IMR-90 (cell line): ENCODE results near the gene SEMA4F. TPM values are rescaled to one million over a fixed set of nuclear protein-coding genes. Genes with fewer than 3 reads are reported as not detected.

Source experiments
- ATAC-seq: fragments of 200-7000 bp; cut with Tn5 transposase; 2 replicates; pipeline ENCODE4 v1.9.1; 2020; ENCODE audit warnings: low read depth, mild to moderate bottlenecking, moderate library complexity
- BruUV-seq: library from RNA; stranded (reverse); fragments of 400-500 nt; replicated peaks from 2 replicates; lab custom pipeline; 2021; lab: Mats Ljungman, UMichigan
- CTCF ChIA-PET: fragments of 300-600 bp; formaldehyde crosslinking; extraction: SDS; loops from one replicate; lab custom pipeline; 2021; ENCODE audit warnings: antibody characterized with exemption; lab: Yijun Ruan, JAX
- POLR2A ChIA-PET: fragments of 300-600 bp; sonication (Branson Sonifier 250); formaldehyde crosslinking; loops from one replicate; lab custom pipeline; 2022; ENCODE audit warnings: antibody characterized with exemption; ENCODE audit not compliant: unreplicated experiment; lab: Charles Lee
- DNase-seq: peaks from one replicate; pipeline ENCODE4 v3.0.0; 2013
- H2AFZ ChIP-seq: replicated peaks from 2 replicates; pipeline ENCODE3; 2013; ENCODE audit warnings: low read length, mild to moderate bottlenecking; ENCODE audit not compliant: poor library complexity
- H2AK5ac ChIP-seq: 2 replicates; pipeline ENCODE4 v1.6.1; 2013; ENCODE audit warnings: low read depth, low read length, inconsistent platforms
- H2AK9ac ChIP-seq: replicated peaks from 2 replicates; pipeline ENCODE3; 2013; ENCODE audit warnings: mild to moderate bottlenecking, low read depth, low read length, moderate library complexity; ENCODE audit not compliant: poor library complexity
- H2BK120ac ChIP-seq: 2 replicates; pipeline ENCODE4 v1.6.1; 2013; ENCODE audit warnings: low read depth, low read length, inconsistent platforms
- H2BK15ac ChIP-seq: 3 replicates; pipeline ENCODE4 v1.6.1; 2013; ENCODE audit warnings: low read depth, low read length, inconsistent platforms
- H2BK20ac ChIP-seq: 2 replicates; pipeline ENCODE4 v1.6.1; 2013; ENCODE audit warnings: low read depth, mild to moderate bottlenecking, inconsistent platforms, low read length, moderate library complexity
- H2BK5ac ChIP-seq: 2 replicates; pipeline ENCODE4 v1.6.1; 2013; ENCODE audit warnings: mild to moderate bottlenecking, low read depth, low read length, inconsistent platforms; ENCODE audit not compliant: poor library complexity, severe bottlenecking
- H3K14ac ChIP-seq: replicated peaks from 2 replicates; pipeline ENCODE4 v1.6.1; 2013; ENCODE audit warnings: low read depth, low read length, inconsistent platforms
- H3K18ac ChIP-seq: 2 replicates; pipeline ENCODE4 v1.6.1; 2013; ENCODE audit warnings: low read depth, low read length, control low read depth
- H3K23ac ChIP-seq: 2 replicates; pipeline ENCODE4 v1.6.1; 2013; ENCODE audit warnings: low read depth, low read length, inconsistent platforms
- H3K27ac ChIP-seq: 2 replicates; pipeline ENCODE4 v1.5.1; 2013; ENCODE audit warnings: mild to moderate bottlenecking, control low read depth, low read length; ENCODE audit not compliant: insufficient read depth
- H3K27me3 ChIP-seq: 2 replicates; pipeline ENCODE4 v1.6.1; 2013; ENCODE audit warnings: low read length; ENCODE audit not compliant: control insufficient read depth, insufficient read depth
- H3K36me3 ChIP-seq: 2 replicates; pipeline ENCODE4 v1.6.1; 2013; ENCODE audit warnings: low read length, mixed read lengths; ENCODE audit not compliant: control insufficient read depth, insufficient read depth
- H3K4ac ChIP-seq: 2 replicates; pipeline ENCODE4 v1.6.1; 2013; ENCODE audit warnings: low read depth, low read length, inconsistent platforms
- H3K4me1 ChIP-seq: 2 replicates; pipeline ENCODE4 v1.6.1; 2013; ENCODE audit warnings: low read length, mixed read lengths; ENCODE audit not compliant: control insufficient read depth, insufficient read depth
- H3K4me2 ChIP-seq: 2 replicates; pipeline ENCODE4 v1.6.1; 2013; ENCODE audit warnings: low read depth, mild to moderate bottlenecking, control low read depth, low read length, moderate library complexity
- H3K4me3 ChIP-seq: 2 replicates; pipeline ENCODE4 v1.5.1; 2013; ENCODE audit warnings: low read depth, mild to moderate bottlenecking, control low read depth, low read length, moderate library complexity; ENCODE audit not compliant: insufficient read depth
- H3K56ac ChIP-seq: 2 replicates; pipeline ENCODE4 v1.6.1; 2013; ENCODE audit warnings: low read length, inconsistent platforms; ENCODE audit not compliant: insufficient read depth; ENCODE audit errors: extremely low read depth
- H3K79me1 ChIP-seq, 2 experiments: 2 replicates each; pipeline ENCODE4 v1.6.1; 2013; ENCODE audit warnings: low read length in 2 of 2, inconsistent platforms in 1 of 2, low read depth in 1 of 2
- H3K9ac ChIP-seq: 2 replicates; pipeline ENCODE4 v1.6.1; 2013; ENCODE audit warnings: low read depth, low read length, control low read depth
- H3K9me1 ChIP-seq: 2 replicates; pipeline ENCODE4 v1.6.1; 2013; ENCODE audit warnings: low read length, inconsistent platforms; ENCODE audit not compliant: insufficient read depth
- H3K9me3 ChIP-seq: 2 replicates; pipeline ENCODE4 v1.6.1; 2013; ENCODE audit warnings: low read length; ENCODE audit not compliant: control insufficient read depth, insufficient read depth
- H4K20me1 ChIP-seq: 2 replicates; pipeline ENCODE4 v1.6.1; 2013; ENCODE audit warnings: low read length, inconsistent platforms; ENCODE audit not compliant: insufficient read depth
- H4K5ac ChIP-seq: 2 replicates; pipeline ENCODE4 v1.6.1; 2013; ENCODE audit warnings: mild to moderate bottlenecking, low read depth, low read length, control low read depth
- H4K8ac ChIP-seq, 2 experiments: 2 replicates each; pipeline ENCODE4 v1.6.1; 2013; ENCODE audit warnings: low read depth in 2 of 2, low read length in 2 of 2, control low read depth in 1 of 2, inconsistent platforms in 1 of 2
- H4K91ac ChIP-seq: 2 replicates; pipeline ENCODE4 v1.6.1; 2013; ENCODE audit warnings: low read depth, low read length, inconsistent platforms; ENCODE audit not compliant: insufficient read depth
- WGBS, 2 experiments: methylation state at CpG; one replicate each; pipeline versions ENCODE4 v1.1.5 to v1.1.7; 2013; ENCODE audit warnings: missing lambda C conversion rate in 2 of 2; ENCODE audit not compliant: insufficient read length in 1 of 2; ENCODE audit errors: extremely low coverage in 2 of 2; 5-methylcytosine and 5-hydroxymethylcytosine counted together
- dilution Hi-C: fragments of 300-500 bp; cut with HindIII; formaldehyde crosslinking; loops from one replicate; pipeline ENCODE4 v1.14.3; 2018; ENCODE audit warnings: low sequenced_read_pairs; ENCODE audit not compliant: unreplicated experiment
- in situ Hi-C: fragments of 300-500 bp; cut with MboI; formaldehyde crosslinking; loops from 3 replicates; pipeline ENCODE4 v1.14.3; 2019; ENCODE audit warnings: low sequenced_read_pairs, inconsistent platforms, mixed read lengths
- intact Hi-C: fragments of 100-400 bp; cut with micrococcal nuclease; formaldehyde crosslinking; loops from 2 replicates; pipeline ENCODE4 v1.10.0; 2022
- polyA plus RNA-seq, 3 experiments: library from polyadenylated mRNA; depleted of rRNA; stranded (reverse); fragments of >200 nt; gene quantifications; 2 replicates each; pipeline ENCODE4 v1.2.3, GENCODE V29; 2012; ENCODE audit warnings: low replicate concordance in 1 of 3
- total RNA-seq: library from RNA; depleted of rRNA; stranded (reverse); fragments of >200 nt; gene quantifications from 2 replicates; pipeline ENCODE4 v1.2.3, GENCODE V29; 2012
- TF ChIP-seq, protein P1 (sequence below): conservative IDR thresholded peaks from 2 replicates; pipeline ENCODE4 v1.5.1; 2012; ENCODE audit warnings: mild to moderate bottlenecking, low read depth, low read length, improper control_type of control experiment

SEMA4F gene
- total and polyA plus RNA-seq, 2 of the 4 experiments (the other 2 are of a cell fraction): 4.7 to 7.5 TPM

DNA sequence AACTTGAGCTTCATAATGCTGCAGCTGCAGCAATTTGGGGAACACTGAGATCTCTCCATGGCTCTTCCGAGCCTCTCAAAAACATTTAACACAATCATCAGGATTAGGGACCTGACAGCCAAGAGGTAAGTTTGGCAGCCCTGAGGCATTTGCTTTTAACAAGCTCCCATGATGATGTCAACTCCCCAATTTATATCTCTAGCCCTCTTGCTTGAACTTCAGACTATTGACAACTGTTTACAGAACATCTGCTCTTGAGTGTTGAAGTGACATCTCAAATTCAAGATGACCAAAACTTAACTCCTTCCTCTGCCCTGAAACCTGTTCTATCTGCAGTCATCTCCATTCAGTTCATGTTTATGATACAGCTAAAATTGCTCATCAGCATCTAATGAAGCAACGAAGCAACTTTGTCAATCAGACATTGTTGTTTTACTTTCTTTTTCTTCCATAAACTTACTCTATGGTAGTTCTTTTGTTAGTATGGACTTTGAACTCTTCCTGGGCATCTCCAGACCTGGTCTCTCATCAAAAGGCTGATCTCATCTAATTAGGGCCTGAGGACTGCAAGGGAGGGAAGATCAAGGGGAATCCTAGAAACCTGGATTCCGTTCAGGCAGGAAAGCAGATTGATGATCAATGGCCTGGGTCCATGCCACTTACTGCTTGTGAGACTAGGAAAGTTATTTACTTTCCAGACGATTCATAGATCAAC lies 48.1 kb downstream of the SEMA4F start:
- no peak for DNase-seq
- Histone ChIP-seq H3K4me3 (no peak overlapping the region), H2BK5ac (no peak overlapping the region), H2AK9ac (no peak overlapping the region), H3K9me3 (no peaks in the 10 kb centered on the region), H3K79me1 (no peaks in the 10 kb centered on the region), H3K4ac (no peak overlapping the region), H3K9me1 (no peaks in the 10 kb centered on the region; the same call in 1 of the 2 replicates), H3K4me2 (no peak overlapping the region), H3K23ac (no peak overlapping the region), H3K56ac (no peak overlapping the region), H4K8ac (no peak overlapping the region), H2AFZ (no peak overlapping the region), H4K5ac (no peak overlapping the region), H3K14ac (no peak overlapping the region), H3K27me3 (peaks cover 2% of the 10 kb centered on the region; the same call in 1 of the 2 replicates), H3K9ac (no peak overlapping the region), H4K91ac (no peak overlapping the region), H3K18ac (no peak overlapping the region), H2BK15ac (no peak overlapping the region), H3K4me1 (peaks cover 5% of the 10 kb centered on the region), H2BK120ac (no peak overlapping the region), H4K20me1 (no peaks in the 10 kb centered on the region), H3K27ac (no peak overlapping the region), H2BK20ac (no peak overlapping the region), H2AK5ac (no peak overlapping the region), H3K36me3 (no peaks in the 10 kb centered on the region)
- intact Hi-C loops (no loop called here), dilution Hi-C loops (no loop called here), in situ Hi-C loops (loop anchor here (5.0 kb wide), 1 partner anchor 175 kb away; no protein-coding TSS in a partner anchor)
- TF ChIP-seq, protein P1, sequence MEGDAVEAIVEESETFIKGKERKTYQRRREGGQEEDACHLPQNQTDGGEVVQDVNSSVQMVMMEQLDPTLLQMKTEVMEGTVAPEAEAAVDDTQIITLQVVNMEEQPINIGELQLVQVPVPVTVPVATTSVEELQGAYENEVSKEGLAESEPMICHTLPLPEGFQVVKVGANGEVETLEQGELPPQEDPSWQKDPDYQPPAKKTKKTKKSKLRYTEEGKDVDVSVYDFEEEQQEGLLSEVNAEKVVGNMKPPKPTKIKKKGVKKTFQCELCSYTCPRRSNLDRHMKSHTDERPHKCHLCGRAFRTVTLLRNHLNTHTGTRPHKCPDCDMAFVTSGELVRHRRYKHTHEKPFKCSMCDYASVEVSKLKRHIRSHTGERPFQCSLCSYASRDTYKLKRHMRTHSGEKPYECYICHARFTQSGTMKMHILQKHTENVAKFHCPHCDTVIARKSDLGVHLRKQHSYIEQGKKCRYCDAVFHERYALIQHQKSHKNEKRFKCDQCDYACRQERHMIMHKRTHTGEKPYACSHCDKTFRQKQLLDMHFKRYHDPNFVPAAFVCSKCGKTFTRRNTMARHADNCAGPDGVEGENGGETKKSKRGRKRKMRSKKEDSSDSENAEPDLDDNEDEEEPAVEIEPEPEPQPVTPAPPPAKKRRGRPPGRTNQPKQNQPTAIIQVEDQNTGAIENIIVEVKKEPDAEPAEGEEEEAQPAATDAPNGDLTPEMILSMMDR: no peak
- no peak for ATAC-seq
- ChIA-PET POLR2A (no interaction called here), CTCF (interaction anchor here (1.4 kb wide), 1 partner anchor 11 kb away, joined by 3 read pairs; no protein-coding TSS in a partner anchor)
- 46% methylated on average over 2 of the region's 4 CpGs; no CpG with 5 or more reads in 1 of the 2 experiments for WGBS, 2 experiments
- BruUV-seq: no TSS peak
